ENCODE data around the gene ADARB2.

The ADARB2 gene

GRCh38 chr10:1324903-1325302 lies 412.4 kb downstream of the ADARB2 start (continued):
- TF ChIP-seq ZNF768 (tag by site-specific recombination; IDR thresholded peaks at IDR 0.05) (no peak), ZNF610 (tag by site-specific recombination; IDR thresholded peaks at IDR 0.05; ENCODE audit: borderline replicate concordance) (no peak), ZNF169 (tag by site-specific recombination; IDR thresholded peaks at IDR 0.05) (no peak)

- no peaks in the 10 kb centered on the region for H3K9me3 ChIP-seq (ENCODE audit: control insufficient read depth, insufficient read depth, low read depth, low read length)
- TF ChIP-seq ZNF580 (tag by site-specific recombination; IDR thresholded peaks at IDR 0.05) (no peak), REST (tag by site-specific recombination; IDR thresholded peaks at IDR 0.05) (no peak), ZNF148 (tag by site-specific recombination; IDR thresholded peaks at IDR 0.05; ENCODE audit: borderline replicate concordance) (no peak), ZSCAN30 (tag by site-specific recombination; IDR thresholded peaks at IDR 0.05) (no peak), CTCF (tag by site-specific recombination; IDR thresholded peaks at IDR 0.05) (no peak)
- ChIA-PET POLR2A (no interaction called here), CTCF (interaction anchor here (0.7 kb wide), 1 partner anchor 649 kb away, joined by 3 read pairs; no protein-coding TSS in a partner anchor)
- H3K27ac ChIP-seq (ENCODE audit: extremely low read depth, low read depth, low read length) = no peak overlapping the region
- H3K36me3 ChIP-seq (ENCODE audit: control insufficient read depth in 2 of 2, insufficient read depth in 1 of 2, low read length in 2 of 2) = no peaks in the 10 kb centered on the region
- H3K4me3 ChIP-seq (ENCODE audit: low read depth, low read length) = no peak overlapping the region
- H3K4me1 ChIP-seq (ENCODE audit: control insufficient read depth, insufficient read depth, low read length) = no peaks in the 10 kb centered on the region
These were observed 413.4 kb downstream of the ADARB2 start for GRCh38 chr10:1323951-1324350.

DNA sequence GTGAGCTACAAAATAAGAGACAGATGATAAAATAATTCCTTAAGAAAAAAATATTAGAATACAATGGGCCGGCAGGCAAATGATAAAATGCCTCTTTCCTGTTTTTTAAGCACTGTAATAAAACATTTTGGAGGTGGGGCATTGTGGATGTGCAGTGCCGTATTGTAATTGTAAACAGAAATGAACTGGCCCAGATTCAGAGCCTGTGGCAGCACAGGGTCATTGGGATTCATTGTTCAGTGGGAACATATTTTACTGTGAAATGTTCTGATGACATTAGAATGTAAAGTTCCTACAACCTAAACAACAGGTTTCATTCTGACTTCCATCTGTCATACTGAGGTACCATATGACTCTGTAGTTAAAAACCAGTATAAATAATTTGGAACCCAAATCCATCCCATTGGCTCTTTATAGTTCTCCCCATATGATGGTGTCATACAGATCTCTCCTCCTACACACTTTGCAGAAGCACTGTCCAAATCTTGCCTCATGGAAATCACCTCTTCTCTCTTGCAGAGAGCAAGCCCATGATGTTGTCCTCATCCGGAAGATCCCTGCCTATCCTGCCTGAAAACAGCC lies 416.5 kb downstream of the ADARB2 start:
- POLR2A ChIA-PET = no interaction called here
- Histone ChIP-seq H3K9me3 (ENCODE audit: control insufficient read depth, insufficient read depth, low read depth, low read length) (no peaks in the 10 kb centered on the region), H3K36me3 (ENCODE audit: control insufficient read depth in 2 of 2, insufficient read depth in 1 of 2, low read length in 2 of 2) (no peaks in the 10 kb centered on the region), H3K4me3 (ENCODE audit: low read depth, low read length) (no peak overlapping the region), H3K27ac (ENCODE audit: extremely low read depth, low read depth, low read length) (no peak overlapping the region), H3K4me1 (ENCODE audit: control insufficient read depth, insufficient read depth, low read length) (no peaks in the 10 kb centered on the region)
- CTCF ChIA-PET = no interaction called here
- TF ChIP-seq ZNF155 (tag by site-specific recombination; IDR thresholded peaks at IDR 0.05) = no peak
- no peak for TF ChIP-seq ZFP3 (tag by site-specific recombination; IDR thresholded peaks at IDR 0.05; ENCODE audit: low read depth)
- no peak for TF ChIP-seq ZNF510 (tag by site-specific recombination; IDR thresholded peaks at IDR 0.05; ENCODE audit: insufficient replicate concordance)
- no peak for TF ChIP-seq PATZ1 (tag by site-specific recombination; IDR thresholded peaks at IDR 0.05)
- TF ChIP-seq FEZF1 (tag by site-specific recombination; IDR thresholded peaks at IDR 0.05) = no peak
- no peak for TF ChIP-seq ZNF670 (tag by site-specific recombination; IDR thresholded peaks at IDR 0.05; ENCODE audit: low read depth)
- no peak for TF ChIP-seq ZNF501 (tag by site-specific recombination; IDR thresholded peaks at IDR 0.05)
- no peak for TF ChIP-seq TCF7L2 (IDR thresholded peaks at IDR 0.05; ENCODE audit: borderline replicate concordance, low read depth, low read length)
- TF ChIP-seq ZBTB1 (tag by site-specific recombination; IDR thresholded peaks at IDR 0.05) = no peak
- no peak for TF ChIP-seq ZNF335 (tag by site-specific recombination; conservative IDR thresholded peaks at IDR 0.05)
- no peak for TF ChIP-seq ZNF777 (tag by site-specific recombination; IDR thresholded peaks at IDR 0.05; ENCODE audit: borderline replicate concordance)
- TF ChIP-seq ZBTB48 (tag by site-specific recombination; IDR thresholded peaks at IDR 0.05) = no peak
- TF ChIP-seq GLIS2 (tag by site-specific recombination; IDR thresholded peaks at IDR 0.05) = no peak
- no peak for TF ChIP-seq KLF7 (tag by site-specific recombination; IDR thresholded peaks at IDR 0.05; ENCODE audit: borderline replicate concordance)
- no peak for TF ChIP-seq ZNF473 (tag by site-specific recombination; IDR thresholded peaks at IDR 0.05)
- TF ChIP-seq ZNF610 (tag by site-specific recombination; IDR thresholded peaks at IDR 0.05; ENCODE audit: borderline replicate concordance) = no peak
- TF ChIP-seq ZNF10 (tag by site-specific recombination; IDR thresholded peaks at IDR 0.05) = no peak
